Neural cell (in vitro differentiated cells): ENCODE data around the gene FAM8A1. TPM values are rescaled to one million over a fixed set of nuclear protein-coding genes. Genes with fewer than 3 reads are reported as not detected.

Experiments
- H2AFZ ChIP-seq: fragments of 200-600, 300-800 bp; sonication (generic), shearing (Covaris generic); 2 replicates; pipeline ENCODE4 v1.6.0; 2014; ENCODE audit warnings: low read depth, mild to moderate bottlenecking, antibody characterized with exemption, low read length, moderate library complexity
- H3F3A ChIP-seq: fragments of 200-600 bp; shearing (Covaris generic); 2 replicates; pipeline ENCODE4 v1.6.1; 2016; ENCODE audit warnings: mild to moderate bottlenecking, moderate library complexity, mixed read lengths, antibody characterized with exemption, low read length; ENCODE audit not compliant: insufficient read depth, poor library complexity, severe bottlenecking
- H3K27ac ChIP-seq: fragments of 200-600, 300-800 bp; sonication (generic), shearing (Covaris generic); 2 replicates; pipeline ENCODE4 v1.5.1; 2014; ENCODE audit warnings: mild to moderate bottlenecking, low read length, moderate library complexity
- H3K27me3 ChIP-seq: fragments of 300-800, 200-600 bp; sonication (generic), shearing (Covaris generic); 2 replicates; pipeline ENCODE4 v1.6.0; 2014; ENCODE audit warnings: mild to moderate bottlenecking, low read depth, low read length, moderate library complexity; ENCODE audit not compliant: insufficient read depth
- H3K36me3 ChIP-seq: fragments of 300-800, 200-600 bp; sonication (generic), shearing (Covaris generic); 2 replicates; pipeline ENCODE4 v1.5.1; 2014; ENCODE audit warnings: mild to moderate bottlenecking, antibody characterized with exemption, low read length, moderate library complexity; ENCODE audit not compliant: insufficient read depth
- H3K4me2 ChIP-seq: fragments of 300-800, 200-600 bp; sonication (generic), shearing (Covaris generic); 2 replicates; pipeline ENCODE4 v1.6.0; 2014; ENCODE audit warnings: mild to moderate bottlenecking, low read length
- H3K4me3 ChIP-seq: fragments of 300-800, 200-600 bp; sonication (generic), shearing (Covaris generic); 2 replicates; pipeline ENCODE4 v1.5.1; 2014; ENCODE audit warnings: mild to moderate bottlenecking, low read length, moderate library complexity
- H3K79me2 ChIP-seq: fragments of 200-600 bp; shearing (Covaris generic); replicated peaks from 2 replicates; pipeline ENCODE4 v1.6.0; 2014; ENCODE audit warnings: mild to moderate bottlenecking, low read length, moderate library complexity; ENCODE audit not compliant: insufficient read depth
- H3K9ac ChIP-seq: fragments of 300-800, 200-600 bp; sonication (generic), shearing (Covaris generic); 2 replicates; pipeline ENCODE4 v1.6.1; 2016; ENCODE audit warnings: mild to moderate bottlenecking, low read length, mixed read lengths
- H3K9me2 ChIP-seq: fragments of 200-600 bp; shearing (Covaris generic); 2 replicates; pipeline ENCODE4 v1.6.1; 2016; ENCODE audit warnings: mild to moderate bottlenecking, low read length, mixed read lengths; ENCODE audit not compliant: insufficient read depth
- H3K9me3 ChIP-seq: fragments of 200-600, 300-800 bp; sonication (generic), shearing (Covaris generic); 2 replicates; pipeline ENCODE4 v1.6.1; 2016; ENCODE audit warnings: mild to moderate bottlenecking, mixed run types, low read length, moderate library complexity, mixed read lengths
- H4K20me1 ChIP-seq: fragments of 200-600 bp; shearing (Covaris generic); 2 replicates; pipeline ENCODE4 v1.6.1; 2016; ENCODE audit warnings: mild to moderate bottlenecking, mixed run types; ENCODE audit not compliant: insufficient read depth
- CTCF ChIP-seq: fragments of 450-650 bp; IDR thresholded peaks from 2 replicates; pipeline ENCODE4 v1.5.1; 2014; ENCODE audit warnings: antibody characterized with exemption, mild to moderate bottlenecking, moderate library complexity; ENCODE audit not compliant: poor library complexity, severe bottlenecking
- EP300 ChIP-seq: fragments of 450-650 bp; conservative IDR thresholded peaks from 2 replicates; pipeline ENCODE4 v1.6.1; 2014; ENCODE audit warnings: antibody characterized with exemption, mild to moderate bottlenecking, moderate library complexity; ENCODE audit not compliant: poor library complexity, severe bottlenecking
- EZH2 ChIP-seq: fragments of 200-600, 300-800 bp; shearing (Covaris generic), sonication (generic); IDR thresholded peaks from 2 replicates; pipeline ENCODE4 v1.6.1; 2014; ENCODE audit warnings: antibody characterized with exemption, low read length, borderline replicate concordance, mild to moderate bottlenecking; ENCODE audit not compliant: insufficient read depth, poor library complexity, severe bottlenecking
- MXI1 ChIP-seq: fragments of 450-650 bp; conservative IDR thresholded peaks from 2 replicates; pipeline ENCODE4 v1.6.1; 2014; ENCODE audit warnings: antibody characterized with exemption, mild to moderate bottlenecking; ENCODE audit not compliant: poor library complexity, severe bottlenecking
- POLR2AphosphoS5 ChIP-seq: IDR thresholded peaks from 2 replicates; pipeline ENCODE4 v1.6.1; 2012
- RAD21 ChIP-seq: fragments of 450-650 bp; conservative IDR thresholded peaks from 2 replicates; pipeline ENCODE4 v1.6.1; 2014; ENCODE audit warnings: antibody characterized with exemption, mild to moderate bottlenecking, moderate library complexity
- REST ChIP-seq: IDR thresholded peaks from 2 replicates; pipeline ENCODE4 v1.6.1; 2012; ENCODE audit warnings: borderline replicate concordance
- SMC3 ChIP-seq: fragments of 450-650 bp; conservative IDR thresholded peaks from 2 replicates; pipeline ENCODE4 v1.6.1; 2014; ENCODE audit warnings: antibody characterized with exemption, mild to moderate bottlenecking, moderate library complexity; ENCODE audit not compliant: poor library complexity
- TAF1 ChIP-seq: IDR thresholded peaks from 2 replicates; pipeline ENCODE4 v1.6.1; 2012; ENCODE audit warnings: low read depth
- polyA plus RNA-seq: library from polyadenylated mRNA; depleted of rRNA; stranded (reverse); fragments of >200 nt; gene quantifications from 2 replicates; pipeline ENCODE4 v1.2.3, GENCODE V29; 2014

FAM8A1 gene
- polyA plus RNA-seq, 1 donor from 2014 or later: 48.0 TPM

- no peak overlapping the region for H3K4me3 ChIP-seq
- TF ChIP-seq MXI1 (no peak), EZH2 (no peak), RAD21 (no peak)
- no peaks in the 10 kb centered on the region for H3F3A ChIP-seq
- no peak overlapping the region for H3K27ac ChIP-seq
- no peaks in the 10 kb centered on the region for H4K20me1 ChIP-seq
- no peaks in the 10 kb centered on the region for H3K9me3 ChIP-seq
- H3K9me2 ChIP-seq: no peaks in the 10 kb centered on the region
- H2AFZ ChIP-seq: no peak overlapping the region
- H3K36me3 ChIP-seq: peaks cover 4% of the 10 kb centered on the region
- H3K27me3 ChIP-seq: no peaks in the 10 kb centered on the region
- no peak overlapping the region for H3K4me2 ChIP-seq
- peaks cover 4% of the 10 kb centered on the region for H3K79me2 ChIP-seq
- H3K9ac ChIP-seq: no peak overlapping the region
These were observed 22.0 kb downstream of the FAM8A1 start for GRCh38 chr6:17622144-17622543.

- Histone ChIP-seq H4K20me1 (no peaks in the 10 kb centered on the region), H3K36me3 (peaks cover 14% of the 10 kb centered on the region), H3K9me3 (no peaks in the 10 kb centered on the region), H3K79me2 (no peaks in the 10 kb centered on the region), H2AFZ (no peak overlapping the region), H3K4me3 (no peak overlapping the region), H3K4me2 (no peak overlapping the region), H3K27ac (no peak overlapping the region), H3K27me3 (no peaks in the 10 kb centered on the region), H3K9me2 (no peaks in the 10 kb centered on the region), H3F3A (no peaks in the 10 kb centered on the region), H3K9ac (no peak overlapping the region)
- TF ChIP-seq MXI1 (no peak), TAF1 (no peak), EZH2 (no peak), SMC3 (no peak), REST (no peak), RAD21 (no peak), CTCF (no peak), EP300 (no peak), POLR2AphosphoS5 (no peak)
These were observed 24.3 kb downstream of the FAM8A1 start for GRCh38 chr6:17624396-17624795.
